NCI-H2107 treated with DMSO at 0.1 percent for 48 hours (cell line): ENCODE measurements around the gene ST6GAL2.

Experiments used
- DNase-seq: peaks from one replicate; lab custom pipeline; 2025; ENCODE audit not compliant: unreplicated experiment; lab: John Stamatoyannopoulos, UW

ST6GAL2 gene

GRCh38 chr2:106885971-106886915, at the start of gene ST6GAL2:
TSS of gene ST6GAL2 (minus strand) at chr2:106886167. CDS start at chr2:106843977, 42,190 bp downstream.
- no peak for DNase-seq

- DNase-seq: no peak
These were observed 46.7 kb upstream of the ST6GAL2 start for GRCh38 chr2:106932644-106933043.

GRCh38 chr2:106931717-106932335, 45.9 kb upstream of the ST6GAL2 start:
- no peak for DNase-seq

GRCh38 chr2:106921451-106921850, 35.5 kb upstream of the ST6GAL2 start:
- no peak for DNase-seq

GRCh38 chr2:106919012-106919411, 33.0 kb upstream of the ST6GAL2 start:
- no peak for DNase-seq

GRCh38 chr2:106904242-106904641, 18.3 kb upstream of the ST6GAL2 start:
- DNase-seq: no peak

- no peak for DNase-seq
These were observed 14.0 kb upstream of the ST6GAL2 start for GRCh38 chr2:106899786-106900530.

- DNase-seq: no peak
These were observed 8.6 kb upstream of the ST6GAL2 start for GRCh38 chr2:106894545-106894944.

- no peak for DNase-seq
These were observed 6.1 kb upstream of the ST6GAL2 start for GRCh38 chr2:106892048-106892447.

- DNase-seq: no peak
These were observed 4.6 kb upstream of the ST6GAL2 start for GRCh38 chr2:106890606-106891005.

- DNase-seq: no peak
These were observed 1.2 kb upstream of the ST6GAL2 start for GRCh38 chr2:106886916-106887758.

- DNase-seq: no peak
These were observed 638 bp downstream of the ST6GAL2 start for GRCh38 chr2:106885329-106885728.

GRCh38 chr2:106882673-106883072, 3.3 kb downstream of the ST6GAL2 start:
- no peak for DNase-seq

- no peak for DNase-seq
These were observed 7.8 kb downstream of the ST6GAL2 start for GRCh38 chr2:106878206-106878605.

- no peak for DNase-seq
These were observed 9.3 kb downstream of the ST6GAL2 start for GRCh38 chr2:106876699-106877098.

- DNase-seq: no peak
These were observed 16.3 kb downstream of the ST6GAL2 start for GRCh38 chr2:106869512-106870275.

GRCh38 chr2:106868275-106868674, 17.7 kb downstream of the ST6GAL2 start:
- DNase-seq: no peak

- no peak for DNase-seq
These were observed 18.6 kb downstream of the ST6GAL2 start for GRCh38 chr2:106867196-106867953.

GRCh38 chr2:106866641-106867040, 19.3 kb downstream of the ST6GAL2 start:
- no peak for DNase-seq
